Activated gamma-delta T cell (primary cell): ENCODE data around the gene PODXL.
A peak's percentile ranks its signal among the peaks of the same experiment; 100 is the strongest.

Source experiments
- DNase-seq: peaks from one replicate; lab custom pipeline; 2025; lab: John Stamatoyannopoulos, UW
- total RNA-seq, 2 donors: gene quantifications; one replicate each; lab custom pipeline; 2026; lab: John Stamatoyannopoulos, UW

Gene PODXL
- 1.5 to 3.8 reads per million in 2 donors for total RNA-seq

DNA sequence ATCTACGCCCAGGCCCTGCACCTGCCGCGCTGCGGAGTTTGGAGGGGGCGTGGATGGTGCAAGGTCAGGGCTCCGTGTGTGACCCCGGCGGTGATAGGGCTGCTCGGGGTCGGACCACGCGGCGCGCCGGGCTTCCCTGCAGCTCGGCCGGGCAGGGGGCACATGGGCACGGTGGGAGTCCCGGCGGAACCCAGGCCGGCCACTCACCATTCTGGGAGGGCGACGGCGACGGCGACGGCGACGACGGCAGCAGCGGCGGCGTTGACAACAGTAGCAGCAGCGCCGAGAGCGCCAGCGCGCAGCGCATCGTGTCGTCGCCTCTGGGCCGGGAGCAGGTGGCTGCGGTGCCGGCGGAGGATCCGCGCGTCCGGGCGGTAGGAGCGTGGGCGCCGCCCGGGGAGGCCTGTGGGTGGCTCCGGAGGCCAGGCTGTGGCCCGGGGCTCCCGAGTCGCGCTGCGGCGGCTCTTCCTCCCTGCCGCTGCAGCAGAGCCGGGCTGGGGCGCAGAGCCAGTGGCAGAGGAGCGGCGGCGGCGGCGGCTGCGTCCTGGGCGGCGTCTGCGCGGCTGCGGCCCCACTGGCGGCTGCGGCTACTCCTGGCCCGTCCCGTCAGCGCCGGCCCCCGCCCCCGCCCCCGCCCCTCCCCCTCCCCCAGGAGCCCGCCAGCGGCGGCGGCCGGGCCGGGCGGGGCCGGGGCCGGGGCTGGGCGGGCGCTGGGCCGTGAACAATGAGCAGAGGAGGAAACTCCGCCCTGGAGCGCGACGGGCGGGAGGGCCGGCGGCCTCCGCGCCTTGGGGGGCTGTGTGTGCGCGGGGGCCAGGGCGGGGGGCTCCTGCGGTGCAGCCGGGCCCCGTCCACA lies at the start of gene PODXL:
Gene PODXL (minus strand): TSS at position 576 of the 856 bp plus-strand sequence. CDS start 269 bp downstream, at position 307.
- peak; percentile 68 for DNase-seq

DNA sequence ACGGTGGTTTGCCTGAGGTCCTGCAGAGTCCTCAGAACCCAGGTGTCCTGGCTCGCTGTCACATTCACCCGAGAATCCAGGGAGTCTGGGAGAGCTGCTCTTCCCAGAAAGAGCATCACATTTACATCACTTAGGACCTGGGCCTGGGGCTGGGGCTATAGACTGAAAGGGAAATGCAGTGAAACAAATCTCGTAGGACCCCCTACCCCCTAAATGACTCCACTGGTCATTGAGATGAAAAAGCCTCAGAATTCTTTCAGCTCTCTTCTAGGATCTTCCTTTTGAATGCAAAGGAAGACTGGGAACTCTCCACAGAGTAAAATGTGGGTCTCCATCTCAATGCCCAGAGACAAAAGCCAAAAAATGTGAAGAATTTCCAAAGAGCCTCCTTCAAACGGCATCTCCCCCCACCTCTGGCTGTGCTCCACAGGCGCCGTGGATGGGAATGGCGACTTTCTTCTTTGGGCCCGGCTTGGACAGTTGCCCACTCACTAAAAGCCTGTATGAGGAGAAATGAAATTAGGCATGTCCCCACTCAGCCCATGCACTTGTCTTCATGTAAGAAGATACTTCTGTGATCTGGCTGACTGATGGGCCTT lies 49.0 kb upstream of the PODXL start:
- no peak for DNase-seq

DNA sequence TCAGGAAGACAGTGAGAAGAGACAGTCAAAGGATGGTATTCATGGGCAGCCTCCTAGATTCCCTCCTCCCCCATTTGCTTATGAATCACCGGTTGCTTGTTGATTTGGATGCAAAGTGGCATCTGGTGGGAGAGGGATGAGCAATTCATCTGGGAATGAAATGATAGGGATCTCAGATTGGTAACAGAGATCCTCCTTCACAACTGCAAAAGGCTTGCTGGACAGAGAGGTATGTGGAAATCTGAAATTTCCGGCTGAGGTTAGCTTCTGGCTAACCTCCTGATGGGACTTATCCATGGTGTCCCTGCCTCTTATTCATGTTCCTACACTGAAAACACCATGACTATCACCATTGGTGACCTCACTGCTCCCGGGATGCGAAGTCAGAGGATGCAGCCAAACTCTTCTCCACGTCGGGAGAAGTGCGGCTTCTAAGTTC lies 48.4 kb upstream of the PODXL start:
- DNase-seq: no peak

DNA sequence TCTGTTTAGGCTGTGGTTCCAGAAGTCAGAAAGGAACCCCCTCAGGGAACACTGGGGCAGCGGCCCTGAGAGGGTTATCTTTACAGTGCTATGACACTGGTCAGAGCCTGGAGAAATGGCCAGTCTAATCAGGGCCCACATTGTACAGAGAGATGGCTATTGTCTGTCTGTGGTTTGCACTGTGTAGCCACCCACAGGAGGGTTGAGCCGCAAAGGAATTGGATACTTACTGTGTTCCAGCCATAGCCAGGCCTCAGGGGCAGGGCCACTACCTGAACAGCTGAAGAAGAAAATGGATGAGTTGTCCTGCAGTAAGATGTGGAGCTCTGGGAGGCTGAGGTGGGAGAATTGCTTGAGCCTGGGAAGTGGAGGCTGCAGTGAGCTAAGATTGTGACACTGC lies 47.5 kb upstream of the PODXL start:
- DNase-seq: no peak

DNA sequence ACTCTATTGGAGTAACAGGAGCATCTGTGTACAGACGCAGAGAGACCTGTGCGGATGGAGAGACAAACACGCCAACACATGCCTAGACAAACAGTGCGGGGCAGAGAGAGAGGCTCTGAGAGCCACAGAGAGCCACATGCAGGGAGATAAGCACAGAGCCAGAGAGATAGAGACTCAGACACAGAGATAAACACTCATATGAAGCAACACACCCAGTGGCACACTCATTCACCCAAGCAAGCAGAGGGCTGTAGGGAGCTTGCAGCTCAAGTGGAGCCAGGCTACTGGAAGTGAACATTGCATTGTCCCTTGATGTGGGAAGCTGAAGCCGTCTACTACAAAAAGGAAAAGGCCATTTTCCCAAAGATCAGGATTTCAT lies 46.6 kb upstream of the PODXL start:
- DNase-seq: no peak

DNA sequence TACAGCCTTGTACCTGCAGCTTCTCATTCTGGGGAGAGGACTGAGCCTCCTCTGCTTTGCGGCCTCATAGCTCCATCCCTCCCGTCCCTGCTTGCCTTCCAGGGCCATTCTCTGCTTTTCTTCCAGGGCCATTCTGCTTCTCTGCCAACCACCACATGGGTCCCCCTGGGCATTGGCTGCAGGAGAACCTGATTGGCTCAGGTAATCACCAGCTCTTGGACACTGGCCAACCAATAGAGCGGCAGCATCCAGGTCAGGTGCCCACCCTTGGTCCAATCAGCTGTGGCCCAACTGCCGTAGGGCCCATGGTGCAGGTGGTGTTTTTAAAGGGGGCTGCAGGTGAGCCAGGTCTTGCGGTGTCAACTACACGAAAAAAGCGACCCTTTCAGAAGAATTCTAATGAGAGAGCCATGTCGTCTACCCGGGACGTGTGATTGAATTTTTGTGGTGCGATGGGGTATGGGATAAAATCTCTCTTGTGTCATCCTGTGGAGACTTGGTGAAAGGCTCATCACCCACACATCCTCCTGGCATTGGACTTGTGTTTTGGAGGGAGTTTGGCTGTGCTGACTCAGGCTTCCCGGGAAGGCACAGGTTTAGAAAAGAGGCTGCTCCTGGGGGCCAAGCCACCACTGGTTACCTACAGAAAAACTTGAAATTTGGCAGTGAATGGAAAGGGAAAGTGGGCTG lies 46.0 kb upstream of the PODXL start:
- DNase-seq: no peak

DNA sequence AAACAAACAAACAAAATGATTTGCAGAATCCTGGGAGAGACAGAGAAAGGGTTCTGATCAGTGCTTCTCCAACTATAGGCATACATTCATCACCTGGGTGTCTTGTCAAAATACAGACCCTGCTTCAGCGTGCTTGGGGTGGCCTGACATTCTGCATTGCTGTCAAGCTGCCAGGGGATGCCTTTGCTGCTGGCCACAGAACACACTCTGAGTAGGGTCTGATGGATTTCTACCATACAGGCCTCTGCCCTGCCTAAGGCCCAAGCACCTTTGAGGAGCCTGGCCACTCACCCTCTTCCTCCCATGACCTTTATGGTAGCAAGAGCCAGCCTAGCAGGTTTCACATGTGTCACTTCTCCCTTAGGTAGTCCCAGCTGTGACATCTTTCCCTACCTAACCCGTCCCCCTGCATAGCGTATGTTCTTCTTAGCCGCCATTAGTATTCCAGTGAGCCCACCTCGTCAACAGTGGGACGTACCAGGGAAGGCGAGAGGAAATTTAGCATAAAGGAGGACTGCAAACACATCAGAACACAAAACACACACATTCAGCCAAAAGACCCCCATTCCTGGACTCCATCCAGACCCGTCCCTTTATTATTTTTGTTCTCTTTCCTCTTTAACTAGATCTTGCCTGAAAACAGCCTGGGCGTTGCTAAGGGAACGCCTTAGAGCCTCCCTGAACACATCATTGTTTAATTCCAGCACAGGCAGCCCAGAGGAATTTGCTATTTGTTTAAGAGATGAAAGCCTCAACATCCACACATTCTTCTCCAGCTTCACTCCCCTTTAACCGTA lies 43.9 kb upstream of the PODXL start:
- DNase-seq: no peak

DNA sequence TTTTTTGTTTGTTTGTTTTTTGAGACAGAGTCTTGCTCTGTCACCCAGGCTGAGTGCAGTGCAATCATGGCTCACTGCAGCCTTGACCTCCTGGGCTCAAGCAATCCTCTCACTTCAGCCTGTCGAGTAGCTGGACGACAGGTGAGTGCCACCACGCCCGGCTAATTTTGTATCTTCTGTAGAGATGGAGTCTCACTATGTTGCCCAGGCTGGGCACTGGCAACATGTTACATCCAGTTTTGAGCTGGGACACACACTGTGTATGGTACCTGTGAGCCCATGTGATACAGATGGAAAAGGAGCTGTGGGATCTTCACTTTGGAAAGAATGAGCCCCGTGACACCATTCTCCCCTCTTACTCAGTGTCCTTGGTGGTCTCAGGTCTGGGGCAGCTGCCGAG lies 40.4 kb upstream of the PODXL start:
- DNase-seq: no peak

DNA sequence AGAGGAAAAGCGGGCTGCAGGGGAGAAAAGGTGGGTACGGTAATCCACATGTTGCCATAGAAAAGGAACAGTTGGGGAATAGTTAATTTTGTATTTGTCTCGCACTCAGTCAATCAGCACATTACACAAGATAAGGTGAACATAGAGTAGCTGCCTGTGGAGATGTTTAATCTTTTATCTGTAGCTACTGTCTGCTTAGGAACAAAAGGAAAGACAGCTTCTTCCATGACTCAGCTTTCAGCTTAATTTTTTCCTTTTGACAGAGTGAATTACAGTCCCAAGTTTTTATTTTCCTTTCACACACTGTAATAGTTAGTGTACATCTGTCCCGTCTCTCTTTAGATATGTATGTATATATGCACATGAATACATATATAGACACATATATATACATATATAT lies 39.3 kb upstream of the PODXL start:
- DNase-seq: no peak

DNA sequence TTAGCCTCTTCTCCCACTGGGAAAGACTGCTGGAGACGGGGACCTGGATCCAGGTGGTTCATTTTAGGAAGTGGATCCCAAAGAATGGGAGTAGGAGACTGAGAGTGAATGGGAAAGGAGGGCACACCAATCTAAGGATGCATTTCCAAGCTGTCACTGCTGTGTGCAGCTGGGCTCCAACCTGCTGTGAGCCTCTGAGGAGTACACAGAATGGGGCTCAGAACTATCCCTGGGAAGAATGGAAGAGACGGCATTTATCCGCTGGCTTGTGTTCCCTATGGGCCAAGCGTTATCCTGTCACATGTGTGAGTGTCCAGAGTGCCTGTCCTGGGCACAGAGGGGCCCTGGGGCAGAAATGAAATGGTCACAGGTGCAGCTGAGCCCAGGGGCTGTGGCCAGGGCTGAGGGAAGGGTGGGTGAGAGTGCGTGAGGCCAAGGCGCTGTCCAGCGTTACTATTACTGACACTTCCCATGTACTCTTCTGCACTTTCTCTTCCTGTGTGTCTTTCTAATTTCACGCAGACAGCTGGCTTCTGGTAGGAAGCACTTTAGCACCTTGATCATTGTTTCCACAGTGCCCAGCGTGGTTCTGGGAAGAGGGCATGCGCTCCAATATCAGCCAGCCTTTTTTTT lies 35.4 kb upstream of the PODXL start:
- no peak for DNase-seq

DNA sequence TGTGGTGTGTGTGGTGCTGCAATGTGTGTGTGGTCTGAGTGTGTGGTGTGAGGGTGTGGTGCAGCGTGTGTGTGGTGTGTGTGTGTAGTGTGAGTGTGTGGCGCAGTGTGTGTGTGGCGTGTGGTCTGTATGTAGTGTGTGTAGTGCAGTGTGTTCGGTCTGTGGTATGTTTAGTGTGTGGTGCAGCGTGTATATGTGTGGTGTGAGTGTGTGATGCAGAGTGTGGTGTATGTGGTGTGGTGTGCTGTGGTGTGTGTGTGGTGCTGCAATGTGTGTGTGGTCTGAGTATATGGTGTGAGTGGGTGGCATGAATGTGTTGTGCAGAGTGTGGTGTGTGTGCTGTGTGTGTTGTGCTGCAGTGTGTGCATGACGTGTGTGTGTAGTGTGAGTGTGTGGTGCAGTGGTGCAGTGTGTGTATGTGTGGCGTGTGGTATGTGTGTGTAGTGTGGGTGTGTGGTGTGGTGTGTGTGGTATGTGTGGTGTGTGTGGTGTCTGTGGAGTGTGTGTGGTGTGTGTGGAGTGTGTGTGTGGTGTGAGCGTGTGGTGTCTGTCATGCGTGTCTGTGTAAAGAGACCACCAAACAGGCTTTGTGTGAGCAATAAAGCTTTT lies 31.0 kb upstream of the PODXL start:
- DNase-seq: no peak

DNA sequence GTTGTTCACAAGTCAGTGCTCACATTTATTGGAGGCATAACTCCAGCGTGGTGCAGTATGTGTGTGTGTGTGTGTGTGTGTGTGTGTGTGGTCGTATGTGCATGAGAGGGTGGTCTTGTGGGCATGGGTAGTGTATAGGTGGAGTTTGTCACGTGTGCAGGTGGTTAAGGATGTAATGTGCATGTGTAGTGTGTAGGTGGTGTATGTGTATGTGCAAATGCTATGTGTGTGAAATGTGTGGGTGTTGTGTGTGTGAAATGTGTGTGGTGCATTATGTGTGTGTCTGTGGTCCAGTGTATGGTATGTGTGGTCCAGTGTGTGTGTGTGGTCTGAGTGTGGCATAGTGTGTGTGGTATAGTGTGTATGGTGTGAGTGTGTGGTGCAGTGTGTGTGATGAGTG lies 30.3 kb upstream of the PODXL start:
- no peak for DNase-seq

DNA sequence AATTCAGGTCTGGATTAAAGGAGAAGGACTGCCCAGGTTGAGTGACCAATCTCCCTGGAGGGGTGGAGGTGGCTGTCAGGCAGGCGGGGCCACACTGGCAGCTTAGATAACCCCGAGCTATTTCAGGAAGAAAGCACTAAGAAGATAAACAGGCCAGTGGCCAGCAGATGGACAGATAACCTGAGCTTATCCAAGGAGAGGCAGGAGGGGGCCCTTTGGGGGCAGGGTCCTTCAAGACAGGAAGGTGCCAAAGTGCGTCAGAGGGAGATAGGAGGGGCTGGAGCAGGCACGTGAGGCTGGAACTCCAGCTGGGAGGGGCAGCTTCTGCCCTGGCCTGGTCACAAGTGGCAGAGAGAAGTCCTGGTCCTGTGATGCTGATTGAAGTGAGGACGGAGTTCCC lies 29.8 kb upstream of the PODXL start:
- DNase-seq: no peak

DNA sequence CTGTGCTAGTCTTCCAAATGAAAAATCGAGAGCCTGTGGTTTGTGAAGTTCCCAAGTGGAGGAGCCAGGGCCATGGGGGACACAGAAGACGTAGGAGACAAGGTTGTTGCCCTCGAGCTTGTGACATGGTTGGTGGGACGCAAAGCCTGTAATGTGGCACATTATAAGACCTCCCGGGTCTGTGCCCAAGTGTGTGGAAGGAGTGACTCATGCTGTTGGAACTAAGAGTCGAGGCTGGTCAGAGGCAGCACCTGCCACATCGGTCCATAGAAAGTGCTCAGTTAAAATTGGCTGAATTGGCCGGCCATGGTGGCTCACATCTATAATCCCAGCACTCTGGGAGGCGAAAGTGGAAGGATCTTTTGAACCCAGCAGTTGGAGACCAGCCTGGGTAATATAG lies 27.0 kb upstream of the PODXL start:
- no peak for DNase-seq

DNA sequence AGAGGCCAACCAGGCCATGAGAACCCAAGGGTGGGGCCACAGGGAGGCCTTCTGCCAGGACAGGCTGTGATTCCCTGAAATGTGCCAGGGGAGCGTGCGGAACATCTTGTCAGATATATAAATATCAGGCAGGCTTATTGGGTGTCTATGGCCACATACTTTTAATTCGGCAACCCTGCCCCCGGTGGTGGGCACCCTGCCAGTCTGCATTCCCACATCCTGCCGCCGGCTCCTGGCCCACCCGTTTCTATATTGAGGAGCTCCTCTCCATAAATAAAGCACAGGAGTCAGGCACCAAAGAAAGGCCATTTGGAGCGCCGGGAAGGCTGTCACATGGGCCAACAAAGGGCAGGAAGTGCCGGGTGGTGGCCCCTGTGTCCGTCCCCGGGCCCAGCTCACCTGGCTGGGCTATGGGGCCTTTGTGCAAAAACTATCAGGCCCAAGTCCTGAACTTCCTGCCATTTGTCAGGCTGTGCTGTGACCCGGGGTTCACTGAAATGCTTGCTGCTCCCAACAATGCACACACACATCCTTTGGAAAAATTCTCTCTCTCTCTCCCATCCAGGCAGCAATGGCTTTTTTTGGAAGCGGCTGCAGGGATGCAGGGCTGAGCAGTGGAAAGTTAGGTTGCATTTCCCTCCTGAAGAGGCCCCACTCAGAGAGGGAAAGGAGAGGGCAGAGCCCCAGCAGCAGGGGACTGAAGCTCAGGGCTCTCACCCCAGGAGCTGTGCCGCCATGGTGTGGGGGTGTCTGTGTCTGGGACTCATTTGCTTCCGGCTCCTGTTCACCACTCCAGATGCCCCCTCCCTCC lies 25.0 kb upstream of the PODXL start:
- DNase-seq: no peak

DNA sequence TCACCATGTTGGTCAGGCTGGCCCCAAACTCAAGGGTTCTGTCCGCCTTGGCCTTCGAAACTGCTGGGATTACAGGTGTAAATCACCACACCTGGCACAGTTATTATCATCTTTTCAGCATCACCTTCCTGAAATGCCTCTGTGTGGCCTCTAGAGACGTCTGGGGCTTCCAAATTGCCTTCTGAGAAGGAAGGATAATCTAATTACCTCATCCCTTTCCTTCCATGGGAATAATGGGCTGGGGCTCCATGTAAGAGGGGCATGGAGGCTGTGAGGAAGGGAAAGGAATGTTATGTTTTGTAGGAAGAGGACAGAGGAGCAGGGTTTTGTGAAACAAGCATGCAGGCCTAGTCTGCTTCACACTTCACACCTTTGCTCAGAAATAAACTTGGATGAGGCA lies 22.2 kb upstream of the PODXL start:
- no peak for DNase-seq

DNA sequence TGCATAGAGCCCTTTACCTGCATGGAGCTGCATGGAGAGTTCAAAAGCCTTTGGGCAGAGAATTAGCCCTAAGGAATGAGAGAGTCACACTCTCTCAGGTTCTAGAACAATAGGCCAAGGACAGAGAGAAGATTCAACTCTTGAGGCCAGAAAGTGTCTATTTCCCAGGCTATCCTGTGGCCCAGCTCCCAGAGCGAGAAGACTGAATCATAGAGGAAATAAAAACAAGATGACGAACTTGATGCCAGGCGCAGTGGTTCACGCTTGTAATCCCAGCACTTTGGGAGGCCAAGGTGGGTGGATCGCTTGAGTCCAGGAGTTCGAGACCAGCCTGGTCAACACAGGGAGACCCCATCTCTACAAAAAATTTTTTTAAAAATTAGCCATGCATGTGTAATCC lies 18.3 kb upstream of the PODXL start:
- no peak for DNase-seq

DNA sequence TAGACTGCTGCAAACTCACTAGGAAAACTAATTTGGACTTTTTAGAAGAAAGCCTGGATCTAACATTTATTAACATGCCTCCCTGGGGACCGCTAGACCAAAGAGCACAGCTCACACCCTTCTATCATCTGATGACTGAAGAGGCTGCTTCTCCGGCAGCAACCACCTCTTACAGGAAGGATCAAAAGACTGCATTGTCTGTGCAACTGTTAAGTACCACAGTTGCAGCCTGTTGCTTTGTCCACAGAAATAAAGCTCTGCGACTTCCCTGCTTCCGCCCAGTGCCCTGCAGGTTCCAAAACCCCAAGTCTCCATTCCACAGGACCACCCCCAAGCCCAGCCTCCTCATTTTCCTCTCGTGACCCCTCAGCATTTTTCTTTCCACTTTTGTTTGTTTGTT lies 14.0 kb upstream of the PODXL start:
- DNase-seq: no peak

DNA sequence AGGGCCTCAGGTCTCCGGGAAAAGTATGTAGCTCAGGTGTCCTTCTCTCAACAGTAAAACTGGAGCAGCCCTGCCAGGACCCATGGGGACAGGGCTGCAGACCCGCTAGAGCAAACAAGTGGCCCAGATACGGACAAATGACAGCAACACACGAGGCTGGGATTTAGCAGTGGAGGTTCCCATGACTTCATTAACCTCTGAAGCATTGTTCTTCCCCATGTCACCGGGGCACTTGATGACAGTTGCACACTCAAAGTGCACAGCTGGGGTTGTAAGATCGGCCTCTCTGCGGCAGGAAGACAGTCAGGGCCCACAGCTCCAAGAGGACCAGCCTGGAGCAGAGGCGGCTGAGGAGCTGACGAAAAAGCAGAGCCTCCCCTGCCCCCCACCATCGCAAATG lies 12.5 kb upstream of the PODXL start:
- DNase-seq: no peak

DNA sequence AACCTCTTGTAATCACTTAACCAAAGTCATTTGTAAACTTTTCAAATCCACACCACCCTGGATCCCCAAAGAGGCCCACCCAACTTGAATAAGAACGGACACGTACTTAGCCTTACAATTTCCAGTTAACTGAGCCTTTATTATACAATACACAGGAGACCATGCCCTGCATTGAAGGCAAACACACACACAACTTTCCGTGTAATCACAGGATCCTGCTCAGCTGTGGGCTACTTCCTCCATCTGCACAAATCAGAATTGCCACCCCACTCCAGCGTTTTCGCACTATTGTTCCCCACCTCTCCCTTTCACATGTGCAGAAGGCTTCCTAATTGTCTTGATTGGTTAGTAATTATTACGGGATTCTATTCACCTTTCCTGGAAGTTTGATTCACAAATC lies 12.1 kb upstream of the PODXL start:
- DNase-seq: no peak
